Measurements from ENCODE around the gene PGP. TPM values are rescaled to one million over a fixed set of nuclear protein-coding genes. Genes with fewer than 3 reads are reported as not detected.

Gene PGP
- polyA plus RNA-seq, 2 of the 4 experiments (the other 2 are of a cell fraction), result 13.9 to 33.7 TPM

DNA sequence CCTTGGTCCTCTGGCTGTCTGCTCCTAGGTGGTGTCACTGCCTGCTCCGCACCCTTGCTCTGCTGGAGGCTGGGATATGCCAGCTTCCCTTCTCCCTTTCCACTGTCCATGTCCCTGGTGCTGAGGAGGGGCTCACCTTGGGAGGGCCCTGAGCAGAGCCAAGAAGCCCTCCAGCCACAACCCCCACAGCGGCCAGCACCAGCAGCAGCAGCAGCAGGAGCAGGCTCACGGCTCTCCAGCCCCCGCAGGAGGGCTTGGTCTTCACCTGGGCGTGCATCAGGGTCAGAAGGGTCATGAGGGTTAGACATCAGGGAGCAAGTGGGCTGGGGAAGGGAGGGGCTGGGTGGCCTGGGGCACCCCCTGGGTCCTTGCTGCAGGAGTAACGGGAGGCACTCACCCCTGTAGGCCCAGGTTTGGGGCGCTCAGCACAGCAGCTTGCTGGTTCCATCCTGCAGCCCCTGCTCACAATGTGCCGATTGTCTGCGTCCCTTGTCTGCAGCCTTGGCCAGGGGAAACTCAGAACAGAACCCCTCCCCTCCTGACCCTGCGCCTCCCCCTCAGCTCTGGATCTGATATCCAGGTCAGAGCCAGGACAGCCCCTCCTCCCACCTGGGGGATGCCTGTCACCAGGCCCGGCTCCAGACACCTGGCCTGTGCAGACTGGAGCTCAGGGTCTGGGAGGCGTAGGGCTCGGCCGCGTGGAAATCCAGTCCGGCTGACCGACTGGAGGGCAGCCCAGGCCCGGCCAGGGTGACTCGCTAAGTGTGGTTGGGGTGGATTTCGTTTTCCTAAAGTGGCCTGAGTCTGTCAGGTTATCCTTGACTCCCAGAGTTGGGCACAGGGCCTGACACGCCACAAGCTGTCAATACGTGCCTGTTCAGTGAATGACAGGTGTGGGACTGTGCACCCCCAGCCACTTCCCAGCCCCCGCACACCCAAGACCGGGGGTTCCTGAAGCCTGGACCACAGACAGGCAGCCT lies 4.0 kb downstream of the PGP start, which contains the start of gene BRICD5:
BRICD5 (minus strand) TSS at position 478 of the 980 bp plus-strand sequence; CDS start at position 448, 30 bp downstream.
- Histone ChIP-seq H3K4me1 (peaks cover 31% of the 10 kb centered on the region), H3K9me3 (no peaks in the 10 kb centered on the region), H3K4me2 (no peak within 1 kb of the TSS), H3K27ac (peak within 1 kb of the TSS in 1 of 2 experiments; percentile 20; a peak in 1 of 6 replicates), H3K4me3 (no peak within 1 kb of the TSS)
- FAIRE-seq, result no peak
- 75% methylated on average over 14 of the region's 24 CpGs for WGBS (ENCODE audit: missing lambda C conversion rate)
- TF ChIP-seq RFX5 (IDR thresholded peaks at IDR 0.05) (no peak), JUN (IDR thresholded peaks at IDR 0.05) (peak in 1 of 2 experiments; percentile 15; a peak in 1 of 5 replicates)
- TF ChIP-seq, protein P1, sequence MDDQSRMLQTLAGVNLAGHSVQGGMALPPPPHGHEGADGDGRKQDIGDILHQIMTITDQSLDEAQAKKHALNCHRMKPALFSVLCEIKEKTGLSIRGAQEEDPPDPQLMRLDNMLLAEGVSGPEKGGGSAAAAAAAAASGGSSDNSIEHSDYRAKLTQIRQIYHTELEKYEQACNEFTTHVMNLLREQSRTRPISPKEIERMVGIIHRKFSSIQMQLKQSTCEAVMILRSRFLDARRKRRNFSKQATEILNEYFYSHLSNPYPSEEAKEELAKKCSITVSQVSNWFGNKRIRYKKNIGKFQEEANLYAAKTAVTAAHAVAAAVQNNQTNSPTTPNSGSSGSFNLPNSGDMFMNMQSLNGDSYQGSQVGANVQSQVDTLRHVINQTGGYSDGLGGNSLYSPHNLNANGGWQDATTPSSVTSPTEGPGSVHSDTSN (IDR thresholded peaks at IDR 0.05), result peak; percentile 9
- no peak for DNase-seq (ENCODE audit: low read depth in 1 of 2, low spot score in 1 of 2)
- no peak for ATAC-seq
- CTCF ChIA-PET, result interaction anchor here (0.8 to 4.8 kb wide), 2 partner anchors 16 kb away, joined by 6 to 28 read pairs; no protein-coding TSS in a partner anchor
- POLR2A ChIA-PET, result interaction anchor here (1.8 kb wide), 1 partner anchor 55 kb away, joined by 8 read pairs; the partner anchor contains the start of gene TRAF7

DNA sequence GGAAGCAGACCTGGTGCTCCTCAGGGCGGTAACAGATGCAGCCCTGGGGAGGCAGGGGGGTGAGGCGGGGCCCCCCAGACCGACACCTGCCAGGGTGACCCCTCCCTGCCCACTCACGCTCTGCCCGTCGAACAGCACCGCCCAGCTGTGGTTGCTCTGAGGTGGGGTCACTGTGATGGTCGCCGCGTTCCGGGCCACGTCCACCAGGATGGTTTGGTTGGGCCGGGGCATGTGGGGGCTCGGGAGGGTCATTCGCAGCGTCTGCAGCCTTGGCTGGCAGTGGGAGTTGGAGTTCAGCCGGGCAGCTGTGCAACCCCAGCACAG lies 4.7 kb downstream of the PGP start:
- CTCF ChIA-PET, result interaction anchor here (1.1 to 4.8 kb wide), 2 partner anchors 15 to 42 kb away, joined by 4 to 28 read pairs; partner anchors contain the start of gene ECI1
- POLR2A ChIA-PET, result no interaction called here

DNA sequence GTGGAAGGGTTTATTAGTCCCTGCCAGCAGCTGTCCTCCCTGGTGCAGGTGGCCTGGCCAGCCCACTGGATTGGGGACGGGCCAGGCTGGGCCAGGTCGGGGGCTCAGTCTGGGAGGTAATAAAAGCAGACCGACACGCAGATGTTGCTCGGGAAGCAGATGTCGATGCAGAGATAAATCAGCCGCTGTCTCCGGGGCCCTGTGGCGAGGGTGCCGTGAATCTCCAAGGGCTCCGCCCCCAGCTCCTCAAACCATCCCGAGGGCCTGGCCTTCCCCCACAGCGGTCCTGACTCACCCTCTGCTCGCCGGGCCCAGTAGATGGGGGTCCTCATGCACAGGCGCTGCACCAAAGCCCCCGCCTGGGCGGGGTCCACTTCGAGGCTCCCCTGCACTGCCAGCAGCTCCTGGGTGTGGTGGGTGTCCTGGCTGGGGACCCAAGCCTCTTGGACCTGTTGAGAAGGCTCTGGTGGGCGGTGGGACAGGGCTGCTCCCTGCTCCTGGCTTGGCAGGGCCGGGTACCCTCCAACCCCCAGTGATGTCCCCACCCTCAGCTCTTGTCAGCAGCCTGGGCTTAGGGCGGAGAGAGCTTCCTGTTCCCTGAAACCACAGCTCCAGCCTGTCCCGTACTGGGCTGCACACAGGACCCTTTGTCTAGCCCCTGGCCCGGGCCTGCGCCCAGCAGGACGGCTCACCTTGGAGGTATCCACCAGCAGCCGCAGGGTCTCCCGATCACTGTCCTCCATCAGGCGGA lies 5.2 kb downstream of the PGP start:
- H3K4me1 ChIP-seq, result peaks cover 31% of the 10 kb centered on the region
- DNase-seq (ENCODE audit: low read depth in 1 of 2, low spot score in 1 of 2) (no peak), FAIRE-seq (no peak), ATAC-seq (no peak)
- TF ChIP-seq MAFK (IDR thresholded peaks at IDR 0.05; ENCODE audit: partially characterized antibody), result no peak
- TF ChIP-seq RCOR1 (IDR thresholded peaks at IDR 0.05; ENCODE audit: low read depth, low read length), result no peak
- TF ChIP-seq MYC (IDR thresholded peaks at IDR 0.05; ENCODE audit: borderline replicate concordance, low read length), result no peak
- no peak for TF ChIP-seq HOXB5 (CRISPR knock-in tag; IDR thresholded peaks at IDR 0.05)
- no peak for TF ChIP-seq CEBPB (IDR thresholded peaks at IDR 0.05)
- TF ChIP-seq NFE2L2 (conservative IDR thresholded peaks at IDR 0.05; ENCODE audit: low read length), result no peak
- TF ChIP-seq TFCP2L1 (CRISPR knock-in tag; IDR thresholded peaks at IDR 0.05), result no peak
- POLR2A ChIA-PET, result no interaction called here
- 89% methylated on average over 22 of the region's 29 CpGs for WGBS (ENCODE audit: missing lambda C conversion rate)
- H3K27ac ChIP-seq, result no peak overlapping the region
- H3K9me3 ChIP-seq, result no peaks in the 10 kb centered on the region
- CTCF ChIA-PET, result interaction anchor here (1.1 to 4.8 kb wide), 3 partner anchors 15 to 69 kb away, joined by 4 to 28 read pairs (median 4); partner anchors contain the start of gene ECI1
- no peak overlapping the region for H3K4me3 ChIP-seq
- no peak overlapping the region for H3K4me2 ChIP-seq

More for the DNA sequence above, 4.7 kb downstream of the PGP start:
- Histone ChIP-seq H3K27ac (no peak overlapping the region), H3K9me3 (no peaks in the 10 kb centered on the region), H3K4me2 (no peak overlapping the region), H3K4me1 (peaks cover 31% of the 10 kb centered on the region), H3K4me3 (no peak overlapping the region)
- DNase-seq (ENCODE audit: low read depth in 1 of 2, low spot score in 1 of 2) (no peak), FAIRE-seq (no peak), ATAC-seq (no peak)
- 87% methylated on average over 5 of the region's 17 CpGs for WGBS (ENCODE audit: missing lambda C conversion rate)
- TF ChIP-seq POLR2A (IDR thresholded peaks at IDR 0.05; ENCODE audit: low read length), result peak; percentile 20; the same call in 1 of the 2 replicates
- no peak for TF ChIP-seq NR3C1 (IDR thresholded peaks at IDR 0.05)
- no peak for TF ChIP-seq POLR2AphosphoS2 (conservative IDR thresholded peaks at IDR 0.05; ENCODE audit: low read length)
- TF ChIP-seq CHD2 (IDR thresholded peaks at IDR 0.05; ENCODE audit: low read length, partially characterized antibody), result no peak

DNA sequence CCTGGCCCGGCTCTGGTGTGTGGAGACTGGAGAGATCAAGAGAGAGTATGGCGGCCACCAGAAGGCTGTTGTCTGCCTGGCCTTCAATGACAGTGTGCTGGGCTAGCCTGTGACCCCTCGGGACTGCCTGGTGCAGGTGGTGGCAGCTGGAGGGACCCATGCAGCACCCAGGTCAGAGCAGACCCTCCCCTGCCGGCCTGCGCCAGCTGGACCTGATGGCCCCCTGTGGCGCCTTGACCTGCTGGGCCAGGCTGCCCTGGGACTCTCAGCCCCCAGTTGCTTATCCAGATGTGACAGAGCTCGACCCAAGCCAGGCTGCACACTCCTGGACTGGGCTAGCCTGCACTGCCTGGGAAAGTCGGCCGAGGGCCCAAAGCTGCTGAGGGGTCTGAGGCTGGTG lies 5.9 kb downstream of the PGP start:
- Histone ChIP-seq H3K4me2 (no peak overlapping the region), H3K9me3 (no peaks in the 10 kb centered on the region), H3K4me1 (peaks cover 31% of the 10 kb centered on the region), H3K27ac (no peak overlapping the region), H3K4me3 (no peak overlapping the region)
- no peak for TF ChIP-seq FOXS1 (CRISPR knock-in tag; IDR thresholded peaks at IDR 0.05)
- no peak for TF ChIP-seq KDM5A (IDR thresholded peaks at IDR 0.05)
- TF ChIP-seq, protein P2, sequence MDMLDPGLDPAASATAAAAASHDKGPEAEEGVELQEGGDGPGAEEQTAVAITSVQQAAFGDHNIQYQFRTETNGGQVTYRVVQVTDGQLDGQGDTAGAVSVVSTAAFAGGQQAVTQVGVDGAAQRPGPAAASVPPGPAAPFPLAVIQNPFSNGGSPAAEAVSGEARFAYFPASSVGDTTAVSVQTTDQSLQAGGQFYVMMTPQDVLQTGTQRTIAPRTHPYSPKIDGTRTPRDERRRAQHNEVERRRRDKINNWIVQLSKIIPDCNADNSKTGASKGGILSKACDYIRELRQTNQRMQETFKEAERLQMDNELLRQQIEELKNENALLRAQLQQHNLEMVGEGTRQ (IDR thresholded peaks at IDR 0.05), result no peak
- no peak for TF ChIP-seq HOXA7 (CRISPR knock-in tag; IDR thresholded peaks at IDR 0.05)
- TF ChIP-seq RNF2 (IDR thresholded peaks at IDR 0.05; ENCODE audit: borderline replicate concordance, low read depth), result no peak
- no peak for TF ChIP-seq FOSB (CRISPR knock-in tag; IDR thresholded peaks at IDR 0.05)
- TF ChIP-seq PHF8 (IDR thresholded peaks at IDR 0.05; ENCODE audit: borderline replicate concordance, low read depth), result no peak
- no peak for TF ChIP-seq HOXB13 (CRISPR knock-in tag; IDR thresholded peaks at IDR 0.05; ENCODE audit: low read depth)
- no peak for TF ChIP-seq POLR2AphosphoS2 (conservative IDR thresholded peaks at IDR 0.05; ENCODE audit: low read length)
- no peak for TF ChIP-seq NFE2L2 (conservative IDR thresholded peaks at IDR 0.05; ENCODE audit: low read length)
- TF ChIP-seq MAFK (IDR thresholded peaks at IDR 0.05; ENCODE audit: partially characterized antibody), result no peak
- TF ChIP-seq HEYL (CRISPR knock-in tag; IDR thresholded peaks at IDR 0.05), result no peak
- TF ChIP-seq MAZ (IDR thresholded peaks at IDR 0.05; ENCODE audit: borderline replicate concordance, low read depth, low read length), result no peak
- TF ChIP-seq, protein P3, sequence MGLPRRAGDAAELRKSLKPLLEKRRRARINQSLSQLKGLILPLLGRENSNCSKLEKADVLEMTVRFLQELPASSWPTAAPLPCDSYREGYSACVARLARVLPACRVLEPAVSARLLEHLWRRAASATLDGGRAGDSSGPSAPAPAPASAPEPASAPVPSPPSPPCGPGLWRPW (IDR thresholded peaks at IDR 0.05), result no peak
- no peak for TF ChIP-seq SMC3 (IDR thresholded peaks at IDR 0.05)
- 97% methylated on average over 9 of the region's 9 CpGs for WGBS (ENCODE audit: missing lambda C conversion rate)
- ChIA-PET CTCF (interaction anchor here (1.1 to 4.8 kb wide), 2 partner anchors 14 to 68 kb away, joined by 4 to 28 read pairs; no protein-coding TSS in a partner anchor), POLR2A (no interaction called here)
- ATAC-seq (no peak), DNase-seq (ENCODE audit: low read depth in 1 of 2, low spot score in 1 of 2) (no peak), FAIRE-seq (no peak)
